HG03025 (cell line): ENCODE data around the gene PTPRN2.
"Not testable (repeated sequence)": the region's sequence is repeated elsewhere in the genome, so short reads cannot be mapped to it uniquely, and the experiment has no call there.

Experiments used
- ATAC-seq: cut with Tn5 transposase; IDR thresholded peaks from one replicate; pipeline ENCODE4 v1.9.1; 2021; ENCODE audit warnings: mild to moderate bottlenecking, moderate library complexity; ENCODE audit not compliant: unreplicated experiment, low FRiP score

The PTPRN2 gene

DNA sequence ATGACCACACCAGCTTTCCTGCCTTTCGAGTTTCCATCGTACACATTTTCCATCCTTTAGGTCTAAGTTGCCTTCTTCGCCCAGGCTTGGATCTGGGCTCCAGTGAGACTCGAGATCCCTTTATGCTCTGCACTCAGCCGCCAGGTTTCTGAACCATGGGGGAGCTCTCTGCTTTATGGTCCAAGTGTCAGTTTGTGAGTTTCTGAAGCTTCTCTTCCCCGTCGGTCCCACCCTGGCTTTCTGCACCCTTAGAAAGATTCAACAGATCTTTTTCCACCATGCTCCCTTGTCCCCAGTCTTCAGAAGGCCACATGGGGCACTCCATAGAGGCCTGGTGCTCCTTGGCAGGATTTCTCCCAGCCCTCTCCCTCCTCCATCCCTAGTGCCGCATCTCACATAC, 402.0 kb downstream of the PTPRN2 start:
- ATAC-seq = no peak

- no peak for ATAC-seq
These were observed 404.2 kb downstream of the PTPRN2 start for GRCh38 chr7:158183431-158183830.

DNA sequence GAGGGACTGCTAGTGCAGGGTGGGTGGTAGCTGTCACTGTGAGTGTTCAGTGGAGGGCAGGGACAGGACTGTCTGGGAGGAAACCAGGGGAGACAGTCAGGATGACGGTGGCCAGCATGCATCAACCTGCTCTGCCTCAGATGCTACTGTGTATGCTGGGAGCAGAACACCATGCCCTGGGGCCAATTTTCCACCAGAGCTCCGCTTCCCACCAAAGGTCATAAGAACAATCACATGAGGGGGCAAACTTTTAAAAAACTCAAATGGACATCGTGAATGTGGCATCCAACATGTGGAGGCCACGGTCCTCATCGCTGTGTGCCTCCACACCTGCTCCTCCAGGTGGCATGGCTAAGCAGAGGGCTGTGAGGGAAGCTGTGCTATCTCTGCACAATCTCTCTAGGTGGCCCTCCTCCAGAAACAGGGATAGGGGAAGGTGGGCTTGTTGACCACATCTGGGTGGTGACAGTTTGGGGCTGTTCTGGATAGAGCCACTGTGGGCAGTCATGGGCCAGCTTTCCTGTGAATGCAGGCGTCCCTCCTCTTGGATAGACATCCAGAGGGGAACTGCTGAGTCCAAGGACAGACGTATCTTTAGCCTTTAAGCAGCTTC, 411.0 kb downstream of the PTPRN2 start:
- ATAC-seq = no peak

- no peak for ATAC-seq
These were observed 411.8 kb downstream of the PTPRN2 start for GRCh38 chr7:158175779-158176178.

DNA sequence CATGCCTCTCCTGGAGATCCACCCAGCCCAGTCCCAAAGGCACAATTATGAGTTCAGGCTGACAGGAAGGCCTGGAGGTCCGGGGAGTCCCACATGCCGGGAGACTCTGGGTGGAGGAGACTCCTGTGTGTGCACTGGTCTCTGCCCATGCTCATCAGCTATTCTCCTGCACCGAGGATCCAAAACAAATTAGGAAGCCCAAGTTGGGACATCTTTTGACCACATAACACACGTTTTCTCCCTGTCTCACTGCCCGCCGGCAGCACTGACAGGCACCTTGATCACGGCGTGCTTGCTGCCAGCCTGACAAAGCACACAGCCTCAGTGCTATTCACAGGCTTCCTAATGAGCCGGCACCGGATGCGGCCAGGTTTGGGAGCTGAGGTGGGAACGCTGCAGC, 412.7 kb downstream of the PTPRN2 start:
- ATAC-seq = no peak

- ATAC-seq = no peak
These were observed 420.2 kb downstream of the PTPRN2 start for GRCh38 chr7:158167373-158167772.

- no peak for ATAC-seq
These were observed 421.0 kb downstream of the PTPRN2 start for GRCh38 chr7:158166386-158167340.

DNA sequence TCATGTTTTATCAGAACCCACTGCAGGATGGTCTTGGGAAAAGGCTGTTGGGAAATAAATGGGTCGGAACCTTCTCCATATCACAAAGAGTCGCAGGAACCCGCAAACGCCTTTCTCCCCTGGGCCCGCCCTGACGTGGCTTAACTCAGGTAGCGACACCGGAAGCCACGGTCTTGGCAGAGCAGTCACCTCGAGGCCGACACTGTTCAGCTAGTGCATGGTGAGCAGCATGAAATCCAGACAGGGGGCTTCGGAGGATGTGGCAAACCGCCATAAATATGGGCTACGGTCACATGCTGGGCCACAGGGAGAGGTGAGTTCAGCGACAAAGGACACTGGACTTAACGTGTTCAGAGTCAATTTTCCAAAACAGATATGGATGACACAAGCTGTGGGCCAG, 421.9 kb downstream of the PTPRN2 start:
- no peak for ATAC-seq

GRCh38 chr7:158164101-158165095, 423.2 kb downstream of the PTPRN2 start:
- no peak for ATAC-seq

- ATAC-seq = no peak
These were observed 426.4 kb downstream of the PTPRN2 start for GRCh38 chr7:158161194-158161593.

- ATAC-seq = no peak
These were observed 427.4 kb downstream of the PTPRN2 start for GRCh38 chr7:158160199-158160598.

- no peak for ATAC-seq
These were observed 430.2 kb downstream of the PTPRN2 start for GRCh38 chr7:158157460-158157859.

DNA sequence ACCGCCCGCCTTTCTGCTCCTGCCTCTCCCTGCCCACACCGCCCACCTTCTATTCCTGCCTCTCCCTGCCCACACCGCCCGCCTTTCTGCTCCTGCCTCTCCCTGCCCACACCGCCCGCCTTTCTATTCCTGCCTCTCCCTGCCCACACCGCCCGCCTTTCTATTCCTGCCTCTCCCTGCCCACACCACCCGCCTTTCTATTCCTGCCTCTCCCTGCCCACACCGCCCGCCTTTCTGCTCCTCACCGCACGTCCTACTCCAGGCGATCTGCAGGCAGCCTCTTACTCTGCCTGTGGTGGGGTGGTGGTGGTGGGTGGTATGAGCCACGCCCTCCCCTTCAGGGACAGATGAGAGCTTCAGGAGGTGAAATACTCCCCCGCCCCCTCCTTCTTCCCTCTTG, 436.4 kb downstream of the PTPRN2 start:
- not testable (repeated sequence) for ATAC-seq

DNA sequence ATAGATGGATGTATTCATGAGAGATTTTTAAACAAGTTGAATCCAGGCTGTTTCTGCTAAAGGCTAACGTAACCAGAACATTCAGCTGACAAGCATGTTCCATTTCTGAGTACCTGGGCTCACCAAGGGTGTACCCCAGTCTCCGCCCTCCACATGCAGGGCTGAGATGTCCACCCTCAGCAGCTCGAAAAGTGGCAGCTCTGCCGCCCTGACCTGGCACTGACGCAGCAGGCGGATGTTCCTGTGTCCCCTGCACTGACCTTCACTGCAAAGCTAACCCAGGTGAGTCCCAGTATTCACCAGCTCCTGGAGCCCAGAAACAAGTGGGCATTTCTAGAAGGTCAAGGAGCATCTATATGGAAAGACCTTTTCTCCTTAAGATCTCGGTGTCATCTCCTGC, 437.4 kb downstream of the PTPRN2 start:
- no peak for ATAC-seq

GRCh38 chr7:158147431-158147830, 440.2 kb downstream of the PTPRN2 start:
- ATAC-seq = not testable (repeated sequence)

DNA sequence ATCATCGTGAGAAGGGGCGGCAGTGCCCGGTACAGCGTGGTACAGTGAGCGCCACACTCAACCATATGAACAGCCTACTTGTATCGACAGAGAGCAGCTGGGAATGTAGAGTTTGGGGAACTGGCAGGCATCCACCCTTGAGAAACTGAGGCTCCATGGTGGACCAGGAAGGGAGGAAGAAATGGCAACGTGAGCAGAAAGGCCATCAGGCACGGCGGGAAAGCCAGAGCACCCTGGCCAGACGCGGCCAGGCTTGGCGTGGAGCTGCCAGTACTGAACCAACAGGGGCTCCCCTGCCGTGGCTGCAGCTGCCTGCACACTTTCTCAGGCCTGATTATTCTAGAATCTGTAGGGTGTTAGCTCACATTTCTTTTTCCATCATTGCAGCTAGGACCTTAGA, 442.3 kb downstream of the PTPRN2 start:
- no peak for ATAC-seq

GRCh38 chr7:158143196-158144120, 444.2 kb downstream of the PTPRN2 start:
- no peak for ATAC-seq

DNA sequence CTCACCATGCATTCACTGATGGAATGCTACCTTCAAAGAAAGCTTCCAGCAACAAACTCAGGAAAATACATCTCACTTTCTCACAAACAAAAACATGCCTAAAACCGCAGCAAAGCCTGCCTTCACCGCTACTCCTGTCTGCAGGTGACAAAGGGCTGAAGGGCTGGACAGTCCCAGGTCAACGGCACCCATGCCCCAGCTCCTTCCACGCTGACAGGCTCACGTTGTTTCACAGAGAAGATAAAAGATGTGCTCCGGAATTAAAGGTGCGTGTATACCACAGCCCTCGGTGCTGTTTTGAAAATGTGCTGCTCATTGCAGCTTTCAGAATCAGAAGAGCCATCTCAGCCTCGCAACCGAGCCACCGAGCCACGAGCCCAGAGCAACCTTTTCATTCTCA, 445.0 kb downstream of the PTPRN2 start:
- no peak for ATAC-seq

DNA sequence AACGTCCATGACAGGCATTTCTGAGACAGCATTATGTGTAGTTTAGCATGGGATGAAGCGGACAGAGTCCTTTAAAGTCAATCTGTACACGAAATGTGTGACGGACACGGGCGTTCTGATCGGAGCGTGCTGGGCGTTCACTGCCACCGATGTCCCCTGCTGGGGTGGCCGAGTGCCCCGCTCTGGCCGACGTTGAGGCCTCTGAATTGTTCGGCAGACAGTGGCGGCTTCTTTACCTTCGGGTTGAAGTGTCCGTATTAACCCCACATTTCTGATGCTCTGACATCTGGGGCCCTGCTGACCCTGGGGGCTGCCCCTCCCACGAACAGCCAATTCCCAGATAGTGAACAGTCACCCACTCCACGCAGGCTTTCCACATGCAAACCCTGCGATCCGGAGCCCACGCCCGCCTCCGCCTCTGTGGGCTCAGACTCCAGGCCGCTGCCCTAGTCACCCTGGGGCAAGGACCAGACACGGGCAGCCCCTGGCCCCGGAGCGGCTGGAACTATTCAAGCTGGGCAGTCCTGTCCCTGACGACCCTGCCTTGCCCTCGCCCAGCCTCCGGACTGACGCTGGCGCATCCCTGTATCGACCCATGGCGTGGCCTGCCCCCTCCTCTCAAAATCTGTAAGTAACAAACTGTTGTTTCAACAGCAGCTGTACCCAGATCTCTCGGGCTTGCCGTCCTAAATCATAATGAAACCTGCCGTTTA, 445.7 kb downstream of the PTPRN2 start:
- no peak for ATAC-seq
